ENCODE data around the gene NFIA. TPM values are rescaled to one million over a fixed set of nuclear protein-coding genes. Genes with fewer than 3 reads are reported as not detected.

NFIA gene
- total and polyA plus RNA-seq, 9 of the 15 experiments (the other 6 are each of a cell fraction or from before 2014, with no cell fraction given), result 5.3 to 24.9 (median 9.8) TPM

DNA sequence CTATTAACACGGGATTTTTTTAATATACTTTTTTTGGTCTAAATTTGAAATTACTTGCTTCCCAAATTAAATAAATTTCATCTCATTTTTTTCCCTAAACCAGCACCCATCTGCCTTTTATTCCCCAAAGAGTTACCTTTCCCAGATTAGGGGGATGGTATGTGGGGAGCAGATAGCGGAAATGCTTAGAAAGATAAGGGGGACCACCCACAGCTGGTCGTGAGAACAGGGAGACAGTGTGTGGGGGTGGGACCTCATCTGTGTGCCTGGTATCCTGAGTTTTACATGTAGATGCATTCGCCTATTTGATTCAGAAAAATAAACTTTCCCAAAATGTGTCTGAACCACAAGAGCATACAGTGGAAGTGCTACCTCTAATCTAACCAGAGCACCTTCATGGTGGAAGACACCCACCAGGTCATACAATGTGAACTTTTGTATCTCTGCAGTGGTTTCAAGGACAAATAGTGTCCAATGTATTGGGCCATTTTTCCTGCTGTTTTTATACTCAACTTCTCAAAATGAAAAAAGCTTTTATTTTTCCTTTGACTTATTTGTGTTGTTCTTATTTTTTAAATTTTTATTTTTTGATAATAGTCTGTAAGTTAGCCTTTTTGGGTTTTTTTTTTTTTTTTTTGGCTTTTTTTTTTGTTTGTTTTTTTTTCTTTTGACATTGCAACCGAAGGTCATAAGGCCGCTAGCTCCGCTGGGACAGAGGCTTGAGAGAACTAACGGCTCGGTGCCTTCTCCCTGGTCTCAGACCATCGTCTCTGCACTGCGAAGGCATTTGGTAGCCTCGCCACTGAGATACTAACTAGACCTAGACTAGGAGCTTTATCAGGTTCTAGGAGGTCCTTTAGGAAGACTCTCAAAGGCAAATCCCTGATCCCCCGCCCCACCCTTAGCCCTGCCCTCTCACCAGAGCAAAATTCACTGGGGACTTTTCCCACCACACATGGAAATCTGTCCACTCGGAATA lies 379.3 kb downstream of the NFIA start (continued):
- TF ChIP-seq DDX20 (tag; IDR thresholded peaks at IDR 0.05; ENCODE audit: low read depth) (no peak), ESRRA (IDR thresholded peaks at IDR 0.05; ENCODE audit: borderline replicate concordance, low read depth) (peak; percentile 68; the same call in 1 of the 2 replicates), NCOR1 (IDR thresholded peaks at IDR 0.05) (peak; percentile 65), PRDM10 (IDR thresholded peaks at IDR 0.05; ENCODE audit: partially characterized antibody) (peak; percentile 10), XRCC3 (IDR thresholded peaks at IDR 0.05) (no peak), CEBPG (CRISPR knock-in tag; IDR thresholded peaks at IDR 0.05) (no peak), CEBPG (tag; conservative IDR thresholded peaks at IDR 0.05 in 1 of 2, IDR thresholded peaks at IDR 0.05 in 1 of 2) (no peak), NFIC (IDR thresholded peaks at IDR 0.05) (0 out of 2 replicates have a peak, but pooled peaks have one; percentile 9), TRIM24 (IDR thresholded peaks at IDR 0.05) (peak in 1 of 2 experiments; percentile 18; a peak in 1 of 4 replicates), ATF4 (CRISPR knock-in tag; IDR thresholded peaks at IDR 0.05) (no peak), EGR1 (conservative IDR thresholded peaks at IDR 0.05) (peak; percentile 36; the same call in 1 of the 2 replicates), MCM5 (IDR thresholded peaks at IDR 0.05; ENCODE audit: low read depth) (no peak), ZNF311 (CRISPR knock-in tag; IDR thresholded peaks at IDR 0.05) (no peak), DPF2 (IDR thresholded peaks at IDR 0.05) (0 out of 2 replicates have a peak, but pooled peaks have one; percentile 44), ARID1B (IDR thresholded peaks at IDR 0.05) (peak; percentile 57; the same call in 1 of the 2 replicates), CBFA2T3 (IDR thresholded peaks at IDR 0.05) (peak; percentile 82)
- TF ChIP-seq, protein P1, sequence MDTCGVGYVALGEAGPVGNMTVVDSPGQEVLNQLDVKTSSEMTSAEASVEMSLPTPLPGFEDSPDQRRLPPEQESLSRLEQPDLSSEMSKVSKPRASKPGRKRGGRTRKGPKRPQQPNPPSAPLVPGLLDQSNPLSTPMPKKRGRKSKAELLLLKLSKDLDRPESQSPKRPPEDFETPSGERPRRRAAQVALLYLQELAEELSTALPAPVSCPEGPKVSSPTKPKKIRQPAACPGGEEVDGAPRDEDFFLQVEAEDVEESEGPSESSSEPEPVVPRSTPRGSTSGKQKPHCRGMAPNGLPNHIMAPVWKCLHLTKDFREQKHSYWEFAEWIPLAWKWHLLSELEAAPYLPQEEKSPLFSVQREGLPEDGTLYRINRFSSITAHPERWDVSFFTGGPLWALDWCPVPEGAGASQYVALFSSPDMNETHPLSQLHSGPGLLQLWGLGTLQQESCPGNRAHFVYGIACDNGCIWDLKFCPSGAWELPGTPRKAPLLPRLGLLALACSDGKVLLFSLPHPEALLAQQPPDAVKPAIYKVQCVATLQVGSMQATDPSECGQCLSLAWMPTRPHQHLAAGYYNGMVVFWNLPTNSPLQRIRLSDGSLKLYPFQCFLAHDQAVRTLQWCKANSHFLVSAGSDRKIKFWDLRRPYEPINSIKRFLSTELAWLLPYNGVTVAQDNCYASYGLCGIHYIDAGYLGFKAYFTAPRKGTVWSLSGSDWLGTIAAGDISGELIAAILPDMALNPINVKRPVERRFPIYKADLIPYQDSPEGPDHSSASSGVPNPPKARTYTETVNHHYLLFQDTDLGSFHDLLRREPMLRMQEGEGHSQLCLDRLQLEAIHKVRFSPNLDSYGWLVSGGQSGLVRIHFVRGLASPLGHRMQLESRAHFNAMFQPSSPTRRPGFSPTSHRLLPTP (IDR thresholded peaks at IDR 0.05; ENCODE audit: borderline replicate concordance, extremely low read depth, insufficient read length), result no peak
- TF ChIP-seq, protein P2, sequence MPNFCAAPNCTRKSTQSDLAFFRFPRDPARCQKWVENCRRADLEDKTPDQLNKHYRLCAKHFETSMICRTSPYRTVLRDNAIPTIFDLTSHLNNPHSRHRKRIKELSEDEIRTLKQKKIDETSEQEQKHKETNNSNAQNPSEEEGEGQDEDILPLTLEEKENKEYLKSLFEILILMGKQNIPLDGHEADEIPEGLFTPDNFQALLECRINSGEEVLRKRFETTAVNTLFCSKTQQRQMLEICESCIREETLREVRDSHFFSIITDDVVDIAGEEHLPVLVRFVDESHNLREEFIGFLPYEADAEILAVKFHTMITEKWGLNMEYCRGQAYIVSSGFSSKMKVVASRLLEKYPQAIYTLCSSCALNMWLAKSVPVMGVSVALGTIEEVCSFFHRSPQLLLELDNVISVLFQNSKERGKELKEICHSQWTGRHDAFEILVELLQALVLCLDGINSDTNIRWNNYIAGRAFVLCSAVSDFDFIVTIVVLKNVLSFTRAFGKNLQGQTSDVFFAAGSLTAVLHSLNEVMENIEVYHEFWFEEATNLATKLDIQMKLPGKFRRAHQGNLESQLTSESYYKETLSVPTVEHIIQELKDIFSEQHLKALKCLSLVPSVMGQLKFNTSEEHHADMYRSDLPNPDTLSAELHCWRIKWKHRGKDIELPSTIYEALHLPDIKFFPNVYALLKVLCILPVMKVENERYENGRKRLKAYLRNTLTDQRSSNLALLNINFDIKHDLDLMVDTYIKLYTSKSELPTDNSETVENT (CRISPR knock-in tag; IDR thresholded peaks at IDR 0.05), result no peak
